Loucy (cell line): ENCODE data around the gene RIMS1.

Experiments
- H2AFZ ChIP-seq: fragments of 200-600 bp; sonication (generic); 2 replicates; pipeline ENCODE4 v1.6.0; 2016; ENCODE audit warnings: antibody characterized with exemption, mild to moderate bottlenecking, low read length, moderate library complexity
- H3F3A ChIP-seq: fragments of 200-600 bp; 2 replicates; pipeline ENCODE4 v1.6.0; 2016; ENCODE audit warnings: antibody characterized with exemption, low read depth, mild to moderate bottlenecking
- H3K27me3 ChIP-seq: fragments of 200-600 bp; sonication (generic); 2 replicates; pipeline ENCODE4 v1.6.1; 2014; ENCODE audit warnings: low read length, mild to moderate bottlenecking; ENCODE audit not compliant: insufficient read depth, poor library complexity, severe bottlenecking
- H3K36me3 ChIP-seq: fragments of 200-600 bp; sonication (generic); 2 replicates; pipeline ENCODE4 v1.6.1; 2016; ENCODE audit warnings: low read length; ENCODE audit not compliant: insufficient read depth
- H3K4me1 ChIP-seq: fragments of 200-600 bp; sonication (generic); 2 replicates; pipeline ENCODE4 v1.5.1; 2014; ENCODE audit warnings: low read length, mild to moderate bottlenecking; ENCODE audit not compliant: insufficient read depth, poor library complexity, severe bottlenecking
- H3K4me2 ChIP-seq: fragments of 200-600 bp; sonication (generic); 2 replicates; pipeline ENCODE4 v1.6.0; 2014; ENCODE audit warnings: antibody characterized with exemption, low read length, low read depth, mild to moderate bottlenecking; ENCODE audit not compliant: poor library complexity, severe bottlenecking
- H3K4me3 ChIP-seq: fragments of 200-600 bp; sonication (generic); 2 replicates; pipeline ENCODE4 v1.5.1; 2014; ENCODE audit warnings: low read length, mild to moderate bottlenecking, mixed read lengths; ENCODE audit not compliant: poor library complexity, severe bottlenecking
- H3K79me2 ChIP-seq: fragments of 200-600 bp; sonication (generic); 2 replicates; pipeline ENCODE4 v1.6.1; 2014; ENCODE audit warnings: low read length; ENCODE audit not compliant: insufficient read depth
- H3K9ac ChIP-seq: fragments of 200-600 bp; sonication (generic); 2 replicates; pipeline ENCODE4 v1.6.0; 2014; ENCODE audit warnings: mild to moderate bottlenecking, low read depth, low read length, moderate library complexity; ENCODE audit not compliant: poor library complexity, severe bottlenecking
- H3K9me2 ChIP-seq: fragments of 200-600 bp; sonication (generic); replicated peaks from 2 replicates; pipeline ENCODE4 v1.6.1; 2016; ENCODE audit warnings: low read depth, low read length, mixed read lengths
- H3K9me3 ChIP-seq: fragments of 200-600 bp; sonication (generic); 2 replicates; pipeline ENCODE4 v1.6.1; 2014; ENCODE audit warnings: mild to moderate bottlenecking, antibody characterized with exemption, low read length, low read depth; ENCODE audit not compliant: insufficient read depth
- H4K20me1 ChIP-seq: fragments of 200-600 bp; sonication (generic); 2 replicates; pipeline ENCODE4 v1.6.0; 2014; ENCODE audit warnings: antibody characterized with exemption, low read length, mild to moderate bottlenecking; ENCODE audit not compliant: insufficient read depth, poor library complexity, severe bottlenecking
- EZH2phosphoT487 ChIP-seq: fragments of 200-600 bp; IDR thresholded peaks from 2 replicates; pipeline ENCODE4 v1.6.1; 2018; ENCODE audit warnings: antibody characterized with exemption, mild to moderate bottlenecking, moderate library complexity, borderline replicate concordance
- TF ChIP-seq, protein P1 (sequence below): fragments of 200-600 bp; sonication (generic); conservative IDR thresholded peaks from 2 replicates; pipeline ENCODE4 v1.5.1; 2014; ENCODE audit warnings: mild to moderate bottlenecking, antibody characterized with exemption, low read length

RIMS1 gene

DNA sequence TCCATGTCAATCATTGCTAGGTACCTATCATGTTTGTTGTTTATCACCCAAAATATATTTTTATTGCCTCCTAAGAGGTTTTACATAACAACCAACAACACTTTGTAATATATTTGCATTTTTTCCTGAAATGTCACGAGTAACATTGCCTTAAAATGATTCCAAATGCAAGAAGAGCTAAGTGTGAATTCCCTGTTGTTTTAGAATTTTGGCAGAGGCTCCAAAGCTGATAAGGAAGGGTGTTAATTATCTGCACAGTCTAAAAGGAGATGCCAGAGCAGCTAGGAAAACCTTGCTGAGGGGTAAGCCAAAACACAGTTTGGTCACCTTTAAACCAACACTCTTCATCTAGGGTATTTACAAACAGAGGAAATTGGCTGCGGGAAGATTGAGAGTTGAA, 533.6 kb downstream of the RIMS1 start:
- no peaks in the 10 kb centered on the region for H3K4me1 ChIP-seq
- H3K79me2 ChIP-seq: no peaks in the 10 kb centered on the region
- no peaks in the 10 kb centered on the region for H3K9me2 ChIP-seq
- H3K9me3 ChIP-seq: no peaks in the 10 kb centered on the region
- H4K20me1 ChIP-seq: no peaks in the 10 kb centered on the region
- no peaks in the 10 kb centered on the region for H3K36me3 ChIP-seq
- no peak overlapping the region for H2AFZ ChIP-seq
- no peaks in the 10 kb centered on the region for H3F3A ChIP-seq
- H3K9ac ChIP-seq: no peak overlapping the region
- H3K4me2 ChIP-seq: no peak overlapping the region
- no peak overlapping the region for H3K4me3 ChIP-seq
- no peaks in the 10 kb centered on the region for H3K27me3 ChIP-seq
- TF ChIP-seq, protein P1, sequence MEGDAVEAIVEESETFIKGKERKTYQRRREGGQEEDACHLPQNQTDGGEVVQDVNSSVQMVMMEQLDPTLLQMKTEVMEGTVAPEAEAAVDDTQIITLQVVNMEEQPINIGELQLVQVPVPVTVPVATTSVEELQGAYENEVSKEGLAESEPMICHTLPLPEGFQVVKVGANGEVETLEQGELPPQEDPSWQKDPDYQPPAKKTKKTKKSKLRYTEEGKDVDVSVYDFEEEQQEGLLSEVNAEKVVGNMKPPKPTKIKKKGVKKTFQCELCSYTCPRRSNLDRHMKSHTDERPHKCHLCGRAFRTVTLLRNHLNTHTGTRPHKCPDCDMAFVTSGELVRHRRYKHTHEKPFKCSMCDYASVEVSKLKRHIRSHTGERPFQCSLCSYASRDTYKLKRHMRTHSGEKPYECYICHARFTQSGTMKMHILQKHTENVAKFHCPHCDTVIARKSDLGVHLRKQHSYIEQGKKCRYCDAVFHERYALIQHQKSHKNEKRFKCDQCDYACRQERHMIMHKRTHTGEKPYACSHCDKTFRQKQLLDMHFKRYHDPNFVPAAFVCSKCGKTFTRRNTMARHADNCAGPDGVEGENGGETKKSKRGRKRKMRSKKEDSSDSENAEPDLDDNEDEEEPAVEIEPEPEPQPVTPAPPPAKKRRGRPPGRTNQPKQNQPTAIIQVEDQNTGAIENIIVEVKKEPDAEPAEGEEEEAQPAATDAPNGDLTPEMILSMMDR: no peak
- TF ChIP-seq EZH2phosphoT487: no peak

DNA sequence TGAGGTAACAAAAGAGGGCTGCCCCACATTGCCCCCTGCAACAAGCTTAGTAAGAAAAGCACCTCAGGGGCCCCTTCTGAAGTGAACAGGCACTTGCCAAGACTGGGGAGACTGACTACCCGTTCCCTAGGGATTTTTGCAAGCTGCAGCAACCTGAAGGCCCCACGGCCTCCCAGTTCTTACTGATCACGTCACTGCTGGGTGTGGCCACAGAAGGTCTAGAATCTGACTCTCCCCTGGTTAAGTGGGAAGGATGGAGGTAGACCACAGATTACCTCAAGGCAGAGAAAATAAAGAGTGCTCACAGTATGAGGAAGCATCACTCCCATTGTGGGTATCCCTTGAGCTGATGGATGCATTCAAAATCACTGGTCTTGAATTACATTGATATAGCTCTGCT, 534.1 kb downstream of the RIMS1 start:
- Histone ChIP-seq H2AFZ (no peak overlapping the region), H3F3A (no peaks in the 10 kb centered on the region), H3K27me3 (no peaks in the 10 kb centered on the region), H3K4me3 (no peak overlapping the region), H3K9me2 (no peaks in the 10 kb centered on the region), H4K20me1 (no peaks in the 10 kb centered on the region), H3K79me2 (no peaks in the 10 kb centered on the region), H3K4me1 (no peaks in the 10 kb centered on the region), H3K9ac (no peak overlapping the region), H3K9me3 (no peaks in the 10 kb centered on the region), H3K36me3 (no peaks in the 10 kb centered on the region), H3K4me2 (no peak overlapping the region)
- TF ChIP-seq, protein P1: no peak
- no peak for TF ChIP-seq EZH2phosphoT487

DNA sequence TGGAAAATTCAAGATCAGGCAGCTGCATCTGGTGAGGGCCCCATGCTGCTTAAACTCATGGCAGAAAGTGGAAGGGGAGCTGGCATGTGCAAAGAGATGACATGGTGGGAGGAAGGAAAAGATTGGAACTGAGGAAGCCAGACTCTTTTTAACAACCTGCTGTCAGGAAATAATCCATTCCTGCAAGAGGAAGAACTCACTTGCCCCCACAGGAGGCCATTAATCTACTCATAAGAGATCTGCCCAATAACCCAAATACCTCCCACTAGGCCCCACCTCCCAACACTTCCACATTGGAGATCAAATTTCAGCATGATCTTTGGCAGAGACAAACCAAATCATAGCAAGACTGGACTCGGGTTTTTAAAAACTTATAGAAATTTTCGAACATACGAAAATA, 535.0 kb downstream of the RIMS1 start:
- H3K4me3 ChIP-seq: no peak overlapping the region
- H3K9me2 ChIP-seq: no peaks in the 10 kb centered on the region
- no peaks in the 10 kb centered on the region for H3K4me1 ChIP-seq

More for the DNA sequence above, 535.0 kb downstream of the RIMS1 start:
- Histone ChIP-seq H3K9me3 (no peaks in the 10 kb centered on the region), H3K9ac (no peak overlapping the region), H3K27me3 (no peaks in the 10 kb centered on the region), H4K20me1 (no peaks in the 10 kb centered on the region), H3K79me2 (no peaks in the 10 kb centered on the region), H3F3A (no peaks in the 10 kb centered on the region), H3K36me3 (no peaks in the 10 kb centered on the region), H3K4me2 (no peak overlapping the region), H2AFZ (no peak overlapping the region)
- TF ChIP-seq EZH2phosphoT487: no peak
- TF ChIP-seq, protein P1: no peak
